Stimulated activated CD4-positive, alpha-beta T cell treated with anti-CD3 and anti-CD28 coated beads, Interleukin-15, amount 100 ng/mL, for 1 hour (primary cell): ENCODE data around the gene AHDC1.
A peak's percentile ranks its signal among the peaks of the same experiment; 100 is the strongest.
"Not testable (repeated sequence)": the region's sequence is repeated elsewhere in the genome, so short reads cannot be mapped to it uniquely, and the experiment has no call there.

Experiments used
- DNase-seq, 2 donors: peaks; one replicate each; pipeline ENCODE4 v3.0.0-alpha.2; 2020; ENCODE audit warnings: low read depth in 1 of 2, low spot score in 1 of 2

Gene AHDC1

GRCh38 chr1:27633640-27634176 is 29.8 kb upstream of the AHDC1 start:
- no peak for DNase-seq

GRCh38 chr1:27633298-27633610 is 29.3 kb upstream of the AHDC1 start:
- DNase-seq: no peak

GRCh38 chr1:27632387-27633297 is 28.7 kb upstream of the AHDC1 start:
- DNase-seq: peak in 1 of 2 donors; percentile 32

- DNase-seq: no peak
These were observed 27.0 kb upstream of the AHDC1 start for GRCh38 chr1:27630859-27631491.

- DNase-seq: no peak
These were observed 24.8 kb upstream of the AHDC1 start for GRCh38 chr1:27628712-27629111.

- not testable (repeated sequence) for DNase-seq
These were observed 23.8 kb upstream of the AHDC1 start for GRCh38 chr1:27627733-27628132.

GRCh38 chr1:27627061-27627460 is 23.1 kb upstream of the AHDC1 start:
- no peak for DNase-seq

GRCh38 chr1:27626031-27626935 is 22.3 kb upstream of the AHDC1 start:
- DNase-seq: no peak

- DNase-seq: no peak
These were observed 20.7 kb upstream of the AHDC1 start for GRCh38 chr1:27624467-27625178.

GRCh38 chr1:27623327-27624212 is 19.6 kb upstream of the AHDC1 start:
- no peak for DNase-seq

GRCh38 chr1:27622828-27623227 is 18.9 kb upstream of the AHDC1 start:
- no peak for DNase-seq

- DNase-seq: no peak
These were observed 17.3 kb upstream of the AHDC1 start for GRCh38 chr1:27621051-27621920.

GRCh38 chr1:27619782-27620438 is 16.0 kb upstream of the AHDC1 start:
- not testable (repeated sequence) for DNase-seq

GRCh38 chr1:27618341-27619082 is 14.6 kb upstream of the AHDC1 start:
- DNase-seq: no peak

GRCh38 chr1:27617420-27617819 is 13.5 kb upstream of the AHDC1 start:
- DNase-seq: no peak

GRCh38 chr1:27616441-27616840 is 12.5 kb upstream of the AHDC1 start:
- no peak for DNase-seq

- DNase-seq: no peak
These were observed 11.6 kb upstream of the AHDC1 start for GRCh38 chr1:27615346-27616192.
